ENCODE results near the gene KAZALD1. TPM values are rescaled to one million over a fixed set of nuclear protein-coding genes. Genes with fewer than 3 reads are reported as not detected.

The KAZALD1 gene
- total RNA-seq, 1 donor: 26.4 TPM

DNA sequence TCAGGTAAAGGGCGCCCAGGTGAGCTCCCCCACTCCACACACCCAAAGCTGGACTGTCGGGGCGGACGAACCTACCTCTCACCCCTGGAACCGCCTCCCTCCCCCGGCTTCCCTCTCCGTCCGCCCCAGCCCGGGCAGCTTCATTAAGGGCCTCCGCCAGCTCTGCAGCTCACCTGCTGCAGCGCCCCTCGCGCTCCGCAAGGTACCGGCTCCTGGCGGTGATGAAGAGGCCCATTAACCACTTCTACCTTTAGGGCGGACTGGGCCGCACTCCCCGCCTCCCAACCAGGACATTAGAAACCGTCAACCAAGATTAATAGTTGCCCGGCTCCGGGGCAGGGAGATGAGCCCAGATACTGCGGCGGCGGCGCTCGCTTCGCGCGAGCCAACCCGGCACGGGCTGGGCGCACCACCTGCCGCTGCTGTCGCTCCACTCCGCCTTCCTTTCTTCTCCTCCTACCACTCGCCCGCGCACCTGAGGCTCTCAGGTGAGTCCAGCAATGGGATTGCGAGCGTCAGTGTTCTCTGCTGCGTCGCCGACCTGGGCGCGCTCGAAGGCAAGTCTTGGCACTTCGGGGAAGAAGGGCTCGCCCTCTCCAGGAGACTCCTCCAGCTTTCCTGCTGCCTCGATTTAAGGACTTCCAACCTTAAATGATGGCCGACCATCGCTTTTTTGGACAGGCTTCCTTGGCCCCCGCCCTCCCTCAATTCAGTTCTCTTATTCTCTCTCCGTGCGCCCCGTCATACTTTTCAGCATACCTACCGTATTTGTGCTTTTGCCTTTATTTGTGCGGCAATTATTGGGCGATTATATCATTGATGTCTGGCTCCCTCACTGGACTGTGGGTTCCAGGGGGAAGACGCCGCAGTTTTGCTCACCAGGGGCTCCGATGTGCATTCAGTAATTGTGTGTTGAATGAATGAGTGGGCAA is 13.6 kb upstream of the KAZALD1 start:
- peak; percentile 77 for DNase-seq (ENCODE audit: insufficient read length, low spot score, missing footprints)
- H3K4me1 ChIP-seq (ENCODE audit: insufficient read depth, low read length): peaks cover 35% of the 10 kb centered on the region
- H2AFZ ChIP-seq (ENCODE audit: low read length): no peak overlapping the region
- H3K27ac ChIP-seq (ENCODE audit: low read depth, low read length): no peak overlapping the region
- TF ChIP-seq, protein P1, sequence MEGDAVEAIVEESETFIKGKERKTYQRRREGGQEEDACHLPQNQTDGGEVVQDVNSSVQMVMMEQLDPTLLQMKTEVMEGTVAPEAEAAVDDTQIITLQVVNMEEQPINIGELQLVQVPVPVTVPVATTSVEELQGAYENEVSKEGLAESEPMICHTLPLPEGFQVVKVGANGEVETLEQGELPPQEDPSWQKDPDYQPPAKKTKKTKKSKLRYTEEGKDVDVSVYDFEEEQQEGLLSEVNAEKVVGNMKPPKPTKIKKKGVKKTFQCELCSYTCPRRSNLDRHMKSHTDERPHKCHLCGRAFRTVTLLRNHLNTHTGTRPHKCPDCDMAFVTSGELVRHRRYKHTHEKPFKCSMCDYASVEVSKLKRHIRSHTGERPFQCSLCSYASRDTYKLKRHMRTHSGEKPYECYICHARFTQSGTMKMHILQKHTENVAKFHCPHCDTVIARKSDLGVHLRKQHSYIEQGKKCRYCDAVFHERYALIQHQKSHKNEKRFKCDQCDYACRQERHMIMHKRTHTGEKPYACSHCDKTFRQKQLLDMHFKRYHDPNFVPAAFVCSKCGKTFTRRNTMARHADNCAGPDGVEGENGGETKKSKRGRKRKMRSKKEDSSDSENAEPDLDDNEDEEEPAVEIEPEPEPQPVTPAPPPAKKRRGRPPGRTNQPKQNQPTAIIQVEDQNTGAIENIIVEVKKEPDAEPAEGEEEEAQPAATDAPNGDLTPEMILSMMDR (IDR thresholded peaks at IDR 0.05; ENCODE audit: extremely low read depth, low read depth, low read length): no peak
- H4K20me1 ChIP-seq (ENCODE audit: insufficient read depth, low read length): no peaks in the 10 kb centered on the region
- H3K36me3 ChIP-seq (ENCODE audit: insufficient read depth, low read length): no peaks in the 10 kb centered on the region
- H3K4me2 ChIP-seq (ENCODE audit: insufficient read depth, low read length): no peak overlapping the region
- no peaks in the 10 kb centered on the region for H3K79me2 ChIP-seq (ENCODE audit: insufficient read depth, low read length)
- H3K27me3 ChIP-seq (ENCODE audit: insufficient read depth, low read length): peaks cover 38% of the 10 kb centered on the region
- H3K4me3 ChIP-seq (ENCODE audit: insufficient read depth, low read length): no peak overlapping the region
- H3K9me3 ChIP-seq (ENCODE audit: low read depth, low read length): no peaks in the 10 kb centered on the region

DNA sequence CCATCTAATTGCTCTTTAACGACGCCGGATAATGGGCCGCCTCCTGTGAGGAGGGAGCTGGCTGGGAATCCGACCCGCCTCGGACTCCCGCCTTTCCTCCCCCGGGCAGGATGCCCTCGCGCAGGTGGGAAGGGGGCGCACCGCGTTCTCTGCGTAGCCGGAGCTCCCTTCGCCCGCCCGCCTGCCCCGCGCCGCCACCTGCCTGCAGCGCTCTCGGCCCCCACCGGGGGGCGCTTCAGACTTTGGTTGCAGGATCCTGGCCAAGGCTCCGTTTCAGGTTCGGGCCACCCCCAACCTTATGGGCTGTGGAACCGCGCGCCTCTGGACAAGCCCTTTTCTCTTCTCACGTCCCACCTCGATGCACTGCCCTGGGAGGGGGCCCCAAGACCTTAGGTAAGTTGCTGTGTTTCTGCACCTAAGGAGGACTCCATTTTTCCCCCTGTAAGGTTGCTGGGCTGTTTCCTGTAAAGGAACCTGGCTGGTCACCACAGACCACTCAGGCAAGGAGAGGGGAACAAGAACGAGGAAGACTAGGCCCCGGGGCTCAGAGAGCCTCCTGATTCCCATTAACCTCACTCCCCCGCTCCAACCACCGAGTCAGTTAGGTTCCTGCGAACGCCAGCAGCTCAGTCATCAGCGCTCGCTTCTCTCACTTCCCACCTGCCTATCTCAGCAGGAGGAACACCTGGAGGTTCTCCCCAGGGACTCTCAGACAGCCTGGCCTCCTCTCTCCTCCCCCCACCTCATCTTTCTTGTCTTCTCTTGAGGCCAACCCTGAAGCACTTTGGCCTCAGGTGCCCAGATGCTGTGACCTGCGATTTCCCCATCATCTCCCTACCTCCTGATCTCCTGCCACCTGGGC is 11.3 kb upstream of the KAZALD1 start:
- peaks cover 38% of the 10 kb centered on the region for H3K27me3 ChIP-seq (ENCODE audit: insufficient read depth, low read length)
- H3K27ac ChIP-seq (ENCODE audit: low read depth, low read length): no peak overlapping the region
- no peaks in the 10 kb centered on the region for H4K20me1 ChIP-seq (ENCODE audit: insufficient read depth, low read length)
- TF ChIP-seq, protein P1 (IDR thresholded peaks at IDR 0.05; ENCODE audit: extremely low read depth, low read depth, low read length): peak; percentile 71
- peaks cover 35% of the 10 kb centered on the region for H3K4me1 ChIP-seq (ENCODE audit: insufficient read depth, low read length)
- peaks cover 2% of the 10 kb centered on the region for H3K36me3 ChIP-seq (ENCODE audit: insufficient read depth, low read length)
- peak overlapping the region; percentile 53 for H3K4me3 ChIP-seq (ENCODE audit: insufficient read depth, low read length)
- peak; percentile 95 for DNase-seq (ENCODE audit: insufficient read length, low spot score, missing footprints)
- peak overlapping the region; percentile 53 for H2AFZ ChIP-seq (ENCODE audit: low read length)
- H3K4me2 ChIP-seq (ENCODE audit: insufficient read depth, low read length): peak overlapping the region; percentile 75
- H3K79me2 ChIP-seq (ENCODE audit: insufficient read depth, low read length): peaks cover 2% of the 10 kb centered on the region
- no peaks in the 10 kb centered on the region for H3K9me3 ChIP-seq (ENCODE audit: low read depth, low read length)

DNA sequence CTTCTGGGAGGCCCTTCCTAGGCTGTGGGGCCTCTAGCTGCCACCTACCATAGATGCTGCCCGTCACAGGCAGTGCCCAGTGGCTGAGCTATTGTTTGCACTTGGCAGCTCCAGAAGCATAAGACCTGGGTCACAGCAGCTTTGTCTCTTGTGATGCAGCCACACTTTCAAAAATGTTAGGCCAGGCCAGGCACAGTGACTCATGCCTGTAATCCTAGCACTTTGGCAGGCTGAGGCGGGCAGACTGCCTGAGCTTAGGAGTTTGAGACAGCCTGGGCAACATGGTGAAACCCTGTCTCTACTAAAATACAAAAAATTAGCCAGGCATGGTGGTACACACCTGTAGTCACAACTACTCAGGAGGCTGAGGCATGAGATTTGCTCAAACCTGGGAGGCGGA is 9.5 kb upstream of the KAZALD1 start:
- peak; percentile 96 for DNase-seq (ENCODE audit: insufficient read length, low spot score, missing footprints)
- H3K4me2 ChIP-seq (ENCODE audit: insufficient read depth, low read length): peak overlapping the region; percentile 51
- H3K27ac ChIP-seq (ENCODE audit: low read depth, low read length): peak overlapping the region; percentile 59

More for the DNA sequence above, 9.5 kb upstream of the KAZALD1 start:
- H3K27me3 ChIP-seq (ENCODE audit: insufficient read depth, low read length): peaks cover 32% of the 10 kb centered on the region
- no peak overlapping the region for H3K4me3 ChIP-seq (ENCODE audit: insufficient read depth, low read length)
- H2AFZ ChIP-seq (ENCODE audit: low read length): no peak overlapping the region
- TF ChIP-seq, protein P1 (IDR thresholded peaks at IDR 0.05; ENCODE audit: extremely low read depth, low read depth, low read length): no peak
- peaks cover 4% of the 10 kb centered on the region for H3K36me3 ChIP-seq (ENCODE audit: insufficient read depth, low read length)
- no peaks in the 10 kb centered on the region for H4K20me1 ChIP-seq (ENCODE audit: insufficient read depth, low read length)
- no peaks in the 10 kb centered on the region for H3K9me3 ChIP-seq (ENCODE audit: low read depth, low read length)
- H3K4me1 ChIP-seq (ENCODE audit: insufficient read depth, low read length): peaks cover 29% of the 10 kb centered on the region
- peaks cover 3% of the 10 kb centered on the region for H3K79me2 ChIP-seq (ENCODE audit: insufficient read depth, low read length)

All from osteoblast (primary cell).